Measurements from ENCODE around the gene OTUD1. TPM values are rescaled to one million over a fixed set of nuclear protein-coding genes. Genes with fewer than 3 reads are reported as not detected.

The OTUD1 gene
- total RNA-seq, 4 donors from 2014 or later: 12.3 to 18.0 (median 16.9) TPM

DNA sequence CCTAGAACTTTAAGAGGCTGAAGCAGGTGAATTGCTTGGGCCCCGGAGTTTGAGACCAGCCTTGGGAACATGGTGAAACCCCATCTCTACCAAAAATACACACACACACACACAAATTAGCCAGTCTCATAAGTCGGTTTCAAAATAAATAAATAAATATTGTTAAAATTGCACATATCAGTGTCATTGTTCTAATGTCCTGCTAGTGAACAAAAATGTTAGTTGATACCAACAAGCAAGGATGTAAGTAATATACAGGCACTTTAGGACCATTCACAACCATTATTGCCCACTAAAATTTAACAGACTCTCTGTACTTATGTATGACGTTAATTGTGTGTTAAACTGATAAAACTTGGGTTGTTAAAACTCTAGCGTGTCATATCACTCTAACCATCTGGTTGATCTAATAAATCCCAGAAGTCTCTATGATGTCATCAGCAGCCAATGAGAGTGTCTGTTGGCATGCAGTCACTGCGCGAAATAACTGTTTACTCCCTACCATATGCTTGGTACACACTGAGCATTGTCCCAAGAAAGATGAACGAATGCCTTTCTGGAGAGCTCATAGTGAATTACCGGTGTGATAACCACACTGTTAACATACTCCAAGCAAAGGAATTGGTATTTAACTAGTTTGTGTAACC, 30.4 kb upstream of the OTUD1 start:
- in situ Hi-C loops (cut with MboI; ENCODE audit: low pct_ligation_motif_present in 1 of 4, low pct_unique_long_range_greater_than_20kb in 1 of 4, low sequenced_read_pairs in 3 of 4) (no loop called here), intact Hi-C loops (cut with DNase I; ENCODE audit: low total_unique reads) (no loop called here)
- WGBS, 2 donors (ENCODE audit: low coverage in 1 of 2): 30 to 43% methylated on average over 5 to 8 of the region's 8 CpGs
- no peak for TF ChIP-seq POLR2AphosphoS5 (IDR thresholded peaks at IDR 0.05)
- no peak for TF ChIP-seq EP300 (IDR thresholded peaks at IDR 0.05; ENCODE audit: low read depth)
- TF ChIP-seq, protein P1, sequence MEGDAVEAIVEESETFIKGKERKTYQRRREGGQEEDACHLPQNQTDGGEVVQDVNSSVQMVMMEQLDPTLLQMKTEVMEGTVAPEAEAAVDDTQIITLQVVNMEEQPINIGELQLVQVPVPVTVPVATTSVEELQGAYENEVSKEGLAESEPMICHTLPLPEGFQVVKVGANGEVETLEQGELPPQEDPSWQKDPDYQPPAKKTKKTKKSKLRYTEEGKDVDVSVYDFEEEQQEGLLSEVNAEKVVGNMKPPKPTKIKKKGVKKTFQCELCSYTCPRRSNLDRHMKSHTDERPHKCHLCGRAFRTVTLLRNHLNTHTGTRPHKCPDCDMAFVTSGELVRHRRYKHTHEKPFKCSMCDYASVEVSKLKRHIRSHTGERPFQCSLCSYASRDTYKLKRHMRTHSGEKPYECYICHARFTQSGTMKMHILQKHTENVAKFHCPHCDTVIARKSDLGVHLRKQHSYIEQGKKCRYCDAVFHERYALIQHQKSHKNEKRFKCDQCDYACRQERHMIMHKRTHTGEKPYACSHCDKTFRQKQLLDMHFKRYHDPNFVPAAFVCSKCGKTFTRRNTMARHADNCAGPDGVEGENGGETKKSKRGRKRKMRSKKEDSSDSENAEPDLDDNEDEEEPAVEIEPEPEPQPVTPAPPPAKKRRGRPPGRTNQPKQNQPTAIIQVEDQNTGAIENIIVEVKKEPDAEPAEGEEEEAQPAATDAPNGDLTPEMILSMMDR (IDR thresholded peaks at IDR 0.05): no peak
- TF ChIP-seq POLR2A (IDR thresholded peaks at IDR 0.05): no peak
- Histone ChIP-seq H3K4me3 (no peak overlapping the region), H3K9me3 (no peaks in the 10 kb centered on the region), H3K36me3 (no peaks in the 10 kb centered on the region), H3K27me3 (no peaks in the 10 kb centered on the region), H3K4me1 (no peaks in the 10 kb centered on the region), H3K27ac (no peak overlapping the region)
- no peak for DNase-seq

DNA sequence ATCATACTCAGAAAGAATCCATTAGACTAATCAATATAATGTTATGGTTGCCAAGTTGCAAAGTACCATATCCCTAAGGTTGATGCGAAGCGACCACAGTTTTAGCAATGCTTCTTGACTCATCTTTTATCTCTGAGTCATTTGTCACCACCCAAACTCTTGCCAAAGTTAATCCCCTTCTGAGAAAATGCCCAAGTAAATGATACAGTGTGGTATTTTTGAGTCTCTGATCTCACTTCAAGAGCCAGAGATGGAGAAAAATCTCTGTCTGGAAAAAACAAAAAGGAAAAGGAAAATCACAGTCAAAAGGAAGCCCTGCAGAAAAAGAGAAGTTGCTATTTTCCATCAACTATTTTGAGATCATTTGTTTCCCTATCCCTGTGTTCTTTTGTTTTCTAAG, 26.7 kb upstream of the OTUD1 start:
- no peaks in the 10 kb centered on the region for H3K36me3 ChIP-seq
- no peaks in the 10 kb centered on the region for H3K27me3 ChIP-seq
- no peak overlapping the region for H3K4me3 ChIP-seq
- in situ Hi-C loops (cut with MboI; ENCODE audit: low pct_ligation_motif_present in 1 of 4, low pct_unique_long_range_greater_than_20kb in 1 of 4, low sequenced_read_pairs in 3 of 4): no loop called here
- WGBS, 2 donors (ENCODE audit: low coverage in 1 of 2): 73 to 76% methylated on average over 2 of the region's 2 CpGs
- H3K4me1 ChIP-seq: no peaks in the 10 kb centered on the region
- intact Hi-C loops (cut with DNase I; ENCODE audit: low total_unique reads): no loop called here
- H3K9me3 ChIP-seq: no peaks in the 10 kb centered on the region
- DNase-seq: no peak
- no peak overlapping the region for H3K27ac ChIP-seq
- TF ChIP-seq POLR2AphosphoS5 (IDR thresholded peaks at IDR 0.05) (no peak), EP300 (IDR thresholded peaks at IDR 0.05; ENCODE audit: low read depth) (no peak), POLR2A (IDR thresholded peaks at IDR 0.05) (no peak)
- TF ChIP-seq, protein P1 (IDR thresholded peaks at IDR 0.05): no peak

DNA sequence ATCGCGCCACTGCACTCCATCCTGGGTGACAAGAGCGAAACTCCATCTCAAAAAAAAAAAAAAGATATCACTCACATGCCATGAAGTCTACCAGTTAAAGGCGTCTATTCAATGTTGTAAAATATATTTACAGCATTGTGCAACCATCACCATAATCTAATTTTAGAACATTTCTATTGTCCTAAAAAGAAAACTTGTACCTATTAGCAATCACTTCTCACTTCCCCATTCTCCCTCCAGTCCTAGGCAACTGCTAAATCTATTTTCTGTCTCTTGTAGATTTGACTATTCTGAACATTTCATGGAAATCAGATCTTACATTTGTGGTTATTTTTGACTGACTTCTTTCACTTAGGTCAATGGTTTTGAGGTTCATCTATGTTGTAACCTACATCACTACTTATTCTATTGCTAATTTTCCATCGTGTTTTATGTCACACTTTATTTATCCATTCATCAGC, 25.2 kb upstream of the OTUD1 start:
- intact Hi-C loops (cut with DNase I; ENCODE audit: low total_unique reads) (no loop called here), in situ Hi-C loops (cut with MboI; ENCODE audit: low pct_ligation_motif_present in 1 of 4, low pct_unique_long_range_greater_than_20kb in 1 of 4, low sequenced_read_pairs in 3 of 4) (no loop called here)
- Histone ChIP-seq H3K36me3 (no peaks in the 10 kb centered on the region), H3K9me3 (no peaks in the 10 kb centered on the region), H3K4me3 (no peak overlapping the region), H3K4me1 (no peaks in the 10 kb centered on the region), H3K27me3 (no peaks in the 10 kb centered on the region), H3K27ac (no peak overlapping the region)
- 45 to 47% methylated on average over 2 to 5 of the region's 5 CpGs for WGBS, 2 donors (ENCODE audit: low coverage in 1 of 2)
- TF ChIP-seq, protein P1 (IDR thresholded peaks at IDR 0.05): no peak
- TF ChIP-seq EP300 (IDR thresholded peaks at IDR 0.05; ENCODE audit: low read depth) (no peak), POLR2A (IDR thresholded peaks at IDR 0.05) (no peak), POLR2AphosphoS5 (IDR thresholded peaks at IDR 0.05) (no peak)
- no peak for DNase-seq

DNA sequence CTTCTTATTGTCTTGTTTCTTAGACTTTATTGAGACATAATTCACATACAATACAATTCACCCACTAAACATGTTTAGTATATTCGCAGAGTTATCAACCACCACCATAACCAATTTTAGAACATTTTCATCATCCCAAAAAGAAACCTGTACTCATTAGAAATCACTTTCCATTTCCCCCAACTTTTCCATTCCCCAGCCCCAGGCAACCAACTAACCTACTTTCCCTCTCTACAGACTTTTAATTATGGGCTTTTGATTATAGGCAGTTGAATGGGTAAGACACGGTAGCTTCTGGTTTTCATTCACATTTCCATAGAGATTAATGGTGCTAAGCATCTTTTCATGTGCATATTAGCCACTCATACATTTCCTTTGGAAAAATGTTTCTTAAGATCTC, 24.2 kb upstream of the OTUD1 start:
- H3K27ac ChIP-seq: no peak overlapping the region
- no peak for TF ChIP-seq POLR2A (IDR thresholded peaks at IDR 0.05)
- TF ChIP-seq EP300 (IDR thresholded peaks at IDR 0.05; ENCODE audit: low read depth): no peak
- TF ChIP-seq, protein P1 (IDR thresholded peaks at IDR 0.05): no peak
- TF ChIP-seq POLR2AphosphoS5 (IDR thresholded peaks at IDR 0.05): no peak
- 86 to 93% methylated on average over 2 of the region's 2 CpGs for WGBS, 2 donors (ENCODE audit: low coverage in 1 of 2)
- no peaks in the 10 kb centered on the region for H3K4me1 ChIP-seq
- DNase-seq: no peak
- no peaks in the 10 kb centered on the region for H3K9me3 ChIP-seq
- H3K36me3 ChIP-seq: no peaks in the 10 kb centered on the region
- intact Hi-C loops (cut with DNase I; ENCODE audit: low total_unique reads) (no loop called here), in situ Hi-C loops (cut with MboI; ENCODE audit: low pct_ligation_motif_present in 1 of 4, low pct_unique_long_range_greater_than_20kb in 1 of 4, low sequenced_read_pairs in 3 of 4) (no loop called here)
- no peaks in the 10 kb centered on the region for H3K27me3 ChIP-seq
- H3K4me3 ChIP-seq: no peak overlapping the region

Data from transverse colon (tissue), 4 donors.